Endothelial cell of umbilical vein (primary cell): ENCODE results near the gene TBX2. TPM values are rescaled to one million over a fixed set of nuclear protein-coding genes. Genes with fewer than 3 reads are reported as not detected.

Experiments
- BruUV-seq: library from RNA; stranded (reverse); fragments of 400-500 nt; replicated peaks from 2 replicates; lab custom pipeline; 2021; lab: Mats Ljungman, UMichigan
- CTCF ChIA-PET: fragments of 300-600, 350-600 bp; sonication (Branson Sonifier 250); formaldehyde crosslinking; loops from one replicate; lab custom pipeline; 2021; ENCODE audit warnings: antibody characterized with exemption, inconsistent platforms; lab: Charles Lee
- POLR2A ChIA-PET: fragments of 300-600, 350-600 bp; sonication (Branson Sonifier 250); formaldehyde crosslinking; loops from one replicate; lab custom pipeline; 2021; ENCODE audit warnings: antibody characterized with exemption, inconsistent platforms; lab: Charles Lee
- DNase-seq: peaks from one replicate; pipeline ENCODE4 v3.0.0-alpha.2; 2011; ENCODE audit warnings: low read depth, low spot score
- FAIRE-seq: peaks from 2 replicates; lab custom pipeline; 2011; peaks lifted over from hg19 to GRCh38; lab: Jason Lieb, UNC
- H2AFZ ChIP-seq: 2 replicates; pipeline ENCODE4 v1.6.0; 2012; ENCODE audit warnings: low read depth, low read length, control low read depth, inconsistent platforms
- H3K27ac ChIP-seq: 2 replicates; pipeline ENCODE4 v1.5.1; 2011; ENCODE audit warnings: low read depth, mild to moderate bottlenecking, control low read depth, low read length, moderate library complexity; ENCODE audit not compliant: insufficient read depth
- H3K27me3 ChIP-seq, 2 experiments: 2 replicates each; pipeline versions ENCODE4 v1.6.0 to v1.6.1; 2011; ENCODE audit warnings: low read length in 2 of 2, mixed read lengths in 1 of 2; ENCODE audit not compliant: control insufficient read depth in 2 of 2, insufficient read depth in 2 of 2
- H3K36me3 ChIP-seq, 2 experiments: 2 replicates in 1 of 2; 3 replicates in 1 of 2; pipeline ENCODE4 v1.5.1; 2011; ENCODE audit warnings: low read length in 2 of 2, mild to moderate bottlenecking in 1 of 2, moderate library complexity in 1 of 2; ENCODE audit not compliant: control insufficient read depth in 2 of 2, insufficient read depth in 2 of 2; ENCODE audit errors: extremely low read depth in 1 of 2
- H3K4me1 ChIP-seq: 3 replicates; pipeline ENCODE4 v1.5.1; 2011; ENCODE audit warnings: mild to moderate bottlenecking, low read length; ENCODE audit not compliant: control insufficient read depth, insufficient read depth; ENCODE audit errors: extremely low read depth
- H3K4me2 ChIP-seq: 2 replicates; pipeline ENCODE4 v1.6.1; 2011; ENCODE audit warnings: low read length, control low read depth, mixed read lengths; ENCODE audit not compliant: insufficient read depth
- H3K4me3 ChIP-seq, 3 experiments: fragments of 200-600 bp in 1 of 3; sonication (generic), shearing (Covaris generic) in 1 of 3; replicated peaks in 1 of 3; 2 replicates each; pipeline ENCODE4 v1.5.1; 2011 to 2016; ENCODE audit warnings: control low read depth in 3 of 3, low read length in 3 of 3, mild to moderate bottlenecking in 2 of 3, inconsistent platforms in 1 of 3, low read depth in 1 of 3, moderate library complexity in 1 of 3; ENCODE audit not compliant: insufficient read depth in 1 of 3
- H3K79me2 ChIP-seq: 2 replicates; pipeline ENCODE4 v1.6.0; 2012; ENCODE audit warnings: low read length, inconsistent platforms; ENCODE audit not compliant: control insufficient read depth, insufficient read depth
- H3K9ac ChIP-seq: replicated peaks from 2 replicates; pipeline ENCODE3; 2011; ENCODE audit warnings: low read length, control low read depth; ENCODE audit not compliant: insufficient read depth; ENCODE audit errors: extremely low read depth
- H3K9me1 ChIP-seq: replicated peaks from 3 replicates; pipeline ENCODE4 v1.6.0; 2011; ENCODE audit warnings: mild to moderate bottlenecking, low read length; ENCODE audit not compliant: control insufficient read depth, insufficient read depth; ENCODE audit errors: extremely low read depth
- H3K9me3 ChIP-seq: replicated peaks from 2 replicates; pipeline ENCODE4 v1.5.1; 2012; ENCODE audit warnings: low read length, inconsistent platforms; ENCODE audit not compliant: control insufficient read depth, insufficient read depth
- H4K20me1 ChIP-seq: replicated peaks from 2 replicates; pipeline ENCODE3; 2011; ENCODE audit warnings: mild to moderate bottlenecking, low read length; ENCODE audit not compliant: control insufficient read depth, insufficient read depth; ENCODE audit errors: extremely low read depth
- EZH2 ChIP-seq: IDR thresholded peaks from 2 replicates; pipeline ENCODE4 v1.6.1; 2012; ENCODE audit warnings: borderline replicate concordance, low read depth, mild to moderate bottlenecking, moderate library complexity, low read length, inconsistent platforms; ENCODE audit not compliant: severe bottlenecking
- FOS ChIP-seq: IDR thresholded peaks from 2 replicates; pipeline ENCODE4 v1.6.1; 2011; ENCODE audit warnings: mild to moderate bottlenecking, low read length, moderate library complexity, borderline replicate concordance; ENCODE audit not compliant: insufficient read depth
- MYC ChIP-seq: IDR thresholded peaks from one replicate; pipeline ENCODE4 v1.6.1; 2011; ENCODE audit warnings: mild to moderate bottlenecking, low read depth, low read length
- dilution Hi-C: fragments of 300-500 bp; cut with MboI; formaldehyde crosslinking; loops from one replicate; pipeline ENCODE4 v1.15.0; 2019; ENCODE audit warnings: low sequenced_read_pairs; ENCODE audit not compliant: extremely low pct_ligation_motif_present
- intact Hi-C: fragments of 100-400 bp; cut with micrococcal nuclease; formaldehyde crosslinking; loops from one replicate; pipeline ENCODE4 v1.10.0; 2022
- polyA plus RNA-seq, 4 experiments: library from polyadenylated mRNA; depleted of rRNA in 3 of 4; stranded (reverse) in 3 of 4; unstranded in 1 of 4; fragments of >200 nt; gene quantifications; 2 replicates each; pipeline versions ENCODE4 v1.2.1 to v1.2.3, GENCODE V29; 2011 to 2012; ENCODE audit warnings: missing spikeins in 1 of 4
- total RNA-seq: library from RNA; stranded (reverse); gene quantifications from 2 replicates; pipeline ENCODE4 v1.2.3, GENCODE V29; 2021

Gene TBX2
- total and polyA plus RNA-seq, 2 donors (not counting 3 experiments of a cell fraction or from before 2014, with no cell fraction given): not detected

GRCh38 chr17:61395983-61396585, 3.6 kb upstream of the TBX2 start:
- Histone ChIP-seq H3K79me2 (no peaks in the 10 kb centered on the region), H3K9ac (no peak overlapping the region), H3K9me1 (no peaks in the 10 kb centered on the region), H3K4me3 (no peak overlapping the region), H4K20me1 (no peaks in the 10 kb centered on the region), H3K27ac (no peak overlapping the region), H2AFZ (no peak overlapping the region), H3K27me3 (peaks cover 48 to 55% of the 10 kb centered on the region in 2 experiments), H3K4me1 (no peaks in the 10 kb centered on the region), H3K36me3 (no peaks in the 10 kb centered on the region), H3K9me3 (no peaks in the 10 kb centered on the region), H3K4me2 (no peak overlapping the region)
- ChIA-PET CTCF (interaction anchor here (0.9 to 2.4 kb wide), 2 partner anchors 16 to 675 kb away, joined by 3 to 9 read pairs; no protein-coding TSS in a partner anchor), POLR2A (no interaction called here)
- FAIRE-seq: no peak
- dilution Hi-C loops: no loop called here
- DNase-seq: no peak
- BruUV-seq: no TSS peak
- TF ChIP-seq EZH2: peak; percentile 88
- no peak for TF ChIP-seq MYC
- intact Hi-C loops: no loop called here

- Histone ChIP-seq H4K20me1 (no peaks in the 10 kb centered on the region), H3K9me1 (no peaks in the 10 kb centered on the region), H3K4me1 (no peaks in the 10 kb centered on the region), H3K4me3 (no peak overlapping the region), H3K9me3 (no peaks in the 10 kb centered on the region), H2AFZ (no peak overlapping the region), H3K4me2 (no peak overlapping the region), H3K27me3 (peaks cover 53 to 60% of the 10 kb centered on the region in 2 experiments), H3K36me3 (no peaks in the 10 kb centered on the region), H3K27ac (no peak overlapping the region), H3K9ac (no peak overlapping the region), H3K79me2 (no peaks in the 10 kb centered on the region)
- ChIA-PET POLR2A (no interaction called here), CTCF (no interaction called here)
- DNase-seq (no peak), FAIRE-seq (no peak)
- dilution Hi-C loops (no loop called here), intact Hi-C loops (no loop called here)
- BruUV-seq: no TSS peak
- peak; percentile 92 for TF ChIP-seq EZH2
- no peak for TF ChIP-seq FOS
Observed at GRCh38 chr17:61396586-61397085, 3.0 kb upstream of the TBX2 start.
